GM18907 (cell line): ENCODE measurements around the gene VARS2.

Experiments
- ATAC-seq: cut with Tn5 transposase; IDR thresholded peaks from one replicate; pipeline ENCODE4 v1.9.1; 2021; ENCODE audit warnings: mild to moderate bottlenecking, moderate library complexity; ENCODE audit not compliant: unreplicated experiment

VARS2 gene

DNA sequence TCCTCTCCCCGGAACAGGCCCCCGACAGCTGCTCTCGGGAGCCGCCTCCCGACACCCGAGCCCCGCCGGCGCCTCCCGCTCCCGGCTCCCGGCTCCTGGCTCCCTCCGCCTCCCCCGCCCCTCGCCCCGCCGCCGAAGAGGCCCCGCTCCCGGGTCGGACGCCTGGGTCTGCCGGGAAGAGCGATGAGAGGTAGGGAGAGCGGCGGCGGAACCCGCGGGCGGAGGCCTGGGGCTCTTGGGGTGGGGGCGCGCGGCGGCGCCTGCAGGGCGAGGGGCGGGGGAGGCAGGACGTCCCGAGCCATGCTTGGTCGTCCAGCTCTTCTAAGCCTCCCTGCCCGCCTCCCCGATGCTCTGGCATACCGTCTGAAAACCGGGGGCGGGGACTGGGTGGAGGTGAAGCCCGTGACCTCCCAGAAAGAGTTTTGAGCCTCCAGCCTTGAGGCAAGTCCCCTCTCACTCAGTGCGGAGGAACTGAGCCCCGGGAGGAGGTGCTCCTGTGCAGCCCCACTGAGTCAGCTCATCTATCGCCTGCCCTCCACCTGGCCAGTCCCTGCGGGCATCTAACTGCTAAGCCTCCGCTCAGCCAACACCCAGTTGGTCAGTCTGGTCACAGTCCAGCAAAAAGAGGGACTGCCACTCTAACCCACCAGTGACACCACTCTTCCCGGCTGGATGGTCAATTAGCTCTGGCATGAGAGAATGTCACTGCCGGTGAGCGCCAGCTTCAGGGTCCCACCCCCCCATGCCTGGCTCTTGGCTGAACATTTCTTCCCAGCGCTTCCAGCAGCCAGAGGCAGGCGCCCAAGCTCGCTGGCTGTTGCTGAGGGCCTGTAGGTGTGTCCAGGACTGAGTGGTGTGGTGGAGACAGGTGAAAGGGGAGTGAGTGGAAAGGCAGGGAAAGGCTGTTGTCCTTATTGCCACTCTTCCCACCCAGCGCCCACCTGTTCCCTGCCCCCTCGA, 29.2 kb upstream of the VARS2 start:
- ATAC-seq: no peak

DNA sequence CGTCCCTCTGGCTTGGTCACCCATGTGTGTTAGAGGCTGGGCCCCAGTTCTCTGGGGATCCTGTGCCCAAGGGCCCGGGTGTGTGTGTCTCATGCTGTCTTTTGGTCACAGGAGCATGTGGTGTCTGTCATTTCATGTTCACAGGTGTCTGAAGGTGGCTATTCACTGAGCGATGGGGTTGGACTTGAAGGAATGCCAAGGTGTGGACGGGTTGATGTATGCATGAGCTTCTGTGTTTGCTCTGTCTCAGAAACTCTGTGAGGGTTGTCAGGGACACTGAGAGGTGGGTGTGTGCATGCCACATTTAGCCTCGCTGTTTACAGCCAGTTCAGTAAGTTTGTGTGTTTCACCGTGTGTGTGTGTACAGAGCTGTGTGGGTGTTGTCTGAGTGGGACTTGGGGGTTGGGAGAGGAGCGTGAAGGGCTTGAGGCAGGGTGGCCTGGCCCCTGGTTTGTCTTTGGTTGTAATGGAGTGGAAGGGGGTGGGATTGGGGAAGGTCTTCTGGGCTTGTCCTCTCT, 28.5 kb upstream of the VARS2 start:
- ATAC-seq: no peak

DNA sequence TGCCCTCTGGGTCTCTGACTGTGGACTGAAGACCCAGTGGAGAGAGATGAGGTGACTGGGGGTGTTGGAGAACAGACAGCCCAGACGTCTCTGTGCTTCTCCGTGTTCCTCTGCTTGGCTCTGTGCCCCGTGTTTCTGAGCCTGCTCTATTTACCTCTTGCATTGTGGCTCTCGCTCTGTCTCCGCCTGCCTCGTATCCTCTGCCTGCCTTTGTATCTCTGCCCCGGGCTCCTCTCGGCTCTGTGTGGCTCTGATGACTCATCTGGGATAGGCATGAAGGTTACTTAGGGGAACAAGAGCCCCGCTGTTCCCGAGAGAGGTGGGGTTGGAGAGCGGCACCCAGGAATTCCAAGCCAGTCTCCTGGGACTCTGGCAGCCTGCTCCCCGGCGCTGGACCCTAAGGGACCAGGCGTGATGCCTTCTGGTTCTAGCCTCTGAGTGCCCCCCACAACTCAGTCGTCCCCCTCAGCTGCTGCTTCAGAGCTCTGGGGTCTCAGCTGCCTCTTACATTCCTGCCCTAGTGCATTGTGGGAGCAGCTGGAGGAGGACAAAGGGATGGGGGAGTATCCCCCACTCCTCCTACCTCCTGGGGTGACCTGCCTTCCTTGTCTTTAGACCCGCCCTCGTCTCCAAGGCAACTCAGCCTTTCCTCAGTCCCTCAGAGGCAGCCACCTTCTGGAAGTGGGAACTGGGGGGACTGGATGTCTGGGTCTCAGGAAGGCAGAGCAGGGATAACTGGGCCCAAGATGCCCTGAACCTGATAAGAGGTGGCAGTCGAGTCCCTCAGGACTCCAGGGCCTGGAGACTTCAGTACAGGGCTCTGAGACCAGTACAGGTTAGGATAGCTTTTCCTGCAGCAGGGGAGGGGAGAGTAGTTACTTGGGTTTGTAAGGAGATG, 27.8 kb upstream of the VARS2 start:
- no peak for ATAC-seq

DNA sequence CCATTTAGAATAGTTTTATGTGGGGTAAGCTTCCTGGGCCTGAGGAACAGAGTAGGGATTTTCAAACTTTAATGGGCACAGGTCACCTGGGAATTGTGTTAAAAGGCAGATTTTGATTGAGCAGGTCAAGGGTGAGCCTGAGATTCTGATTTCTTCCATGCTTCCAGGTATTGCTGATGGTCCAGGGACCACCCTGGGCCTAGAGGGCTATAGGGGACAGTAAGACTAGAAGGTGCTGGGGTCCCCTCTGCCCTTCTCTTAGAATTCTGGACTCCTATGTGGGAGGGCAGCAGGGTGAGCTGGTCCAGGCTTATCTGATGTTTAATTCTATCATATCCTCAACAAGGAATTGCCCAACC, 27.2 kb upstream of the VARS2 start:
- ATAC-seq: no peak

DNA sequence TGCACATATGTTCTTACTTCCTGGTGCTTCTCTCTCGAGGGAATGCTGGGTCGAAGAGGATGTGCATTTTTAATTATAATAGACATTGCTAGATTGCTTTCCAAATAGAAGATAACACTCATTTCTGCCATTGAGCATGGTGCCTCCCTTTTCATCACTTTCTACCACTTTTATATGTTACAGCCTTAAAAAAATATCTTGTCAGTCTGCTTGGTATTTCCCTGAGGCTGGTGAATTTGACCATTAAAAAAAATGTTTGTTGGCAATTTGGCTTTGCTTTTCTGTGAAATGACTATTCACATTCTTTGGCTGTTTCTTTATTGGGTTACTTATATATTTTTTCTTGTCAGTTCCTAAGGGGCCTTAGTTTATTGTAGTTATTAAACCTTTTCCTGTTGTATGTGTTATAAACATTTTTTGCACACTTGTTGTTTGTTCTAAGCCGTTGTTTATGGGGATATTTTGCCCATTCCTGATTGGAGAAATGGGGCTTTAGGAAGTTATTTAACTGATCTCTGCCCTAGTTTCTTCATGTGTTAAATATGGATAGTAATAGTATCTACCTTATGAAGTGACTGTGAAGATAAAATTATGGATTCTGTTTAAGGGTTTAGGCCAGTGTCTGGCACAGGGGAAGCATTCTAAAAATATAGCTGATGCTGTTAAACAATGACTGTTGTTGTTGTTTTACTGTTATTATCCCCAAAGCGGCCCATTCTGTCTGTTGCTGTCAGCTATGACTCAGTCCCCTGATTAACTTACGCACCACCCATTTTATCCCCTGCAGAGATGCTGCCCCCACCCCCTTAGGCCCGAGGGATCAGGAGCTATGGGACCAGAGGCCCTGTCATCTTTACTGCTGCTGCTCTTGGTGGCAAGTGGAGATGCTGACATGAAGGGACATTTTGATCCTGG, 25.9 kb upstream of the VARS2 start:
- no peak for ATAC-seq

DNA sequence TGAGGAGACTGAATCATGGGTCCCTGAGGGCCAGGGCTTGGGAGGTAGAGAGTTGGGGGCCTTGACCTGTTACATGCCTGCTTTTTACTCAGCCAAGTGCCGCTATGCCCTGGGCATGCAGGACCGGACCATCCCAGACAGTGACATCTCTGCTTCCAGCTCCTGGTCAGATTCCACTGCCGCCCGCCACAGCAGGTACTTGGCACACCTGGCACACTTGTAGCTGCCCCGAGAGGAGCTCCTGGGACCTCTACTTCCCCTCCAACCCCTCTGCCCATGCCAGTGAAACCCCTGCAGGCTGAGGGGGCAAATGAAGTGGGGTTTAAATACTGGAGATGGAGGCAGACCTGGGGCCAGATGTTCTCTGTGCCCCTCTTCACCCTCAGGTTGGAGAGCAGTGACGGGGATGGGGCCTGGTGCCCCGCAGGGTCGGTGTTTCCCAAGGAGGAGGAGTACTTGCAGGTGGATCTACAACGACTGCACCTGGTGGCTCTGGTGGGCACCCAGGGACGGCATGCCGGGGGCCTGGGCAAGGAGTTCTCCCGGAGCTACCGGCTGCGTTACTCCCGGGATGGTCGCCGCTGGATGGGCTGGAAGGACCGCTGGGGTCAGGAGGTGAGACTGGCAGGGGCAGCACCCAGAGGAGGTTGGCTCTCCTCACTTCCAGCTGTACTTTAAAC, 25.1 kb upstream of the VARS2 start:
- no peak for ATAC-seq

DNA sequence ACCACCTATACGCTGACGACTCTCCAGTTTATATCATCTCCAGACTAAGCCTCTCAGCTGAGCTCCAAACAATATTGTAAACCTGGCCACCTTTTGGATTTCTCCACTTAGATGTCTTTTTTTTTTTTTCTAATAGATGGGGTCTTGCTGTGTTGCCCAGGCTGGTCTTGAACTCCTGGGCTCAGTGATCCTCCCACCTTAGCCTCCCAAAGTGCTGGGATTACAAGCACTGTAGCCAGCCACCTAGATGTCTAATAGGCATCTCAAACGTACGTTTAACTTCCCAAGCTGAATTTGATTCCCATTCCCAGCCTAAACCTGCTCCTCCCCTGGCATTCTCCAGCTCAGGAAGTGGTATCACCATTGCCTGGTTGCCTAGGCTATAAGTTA, 24.5 kb upstream of the VARS2 start:
- no peak for ATAC-seq

DNA sequence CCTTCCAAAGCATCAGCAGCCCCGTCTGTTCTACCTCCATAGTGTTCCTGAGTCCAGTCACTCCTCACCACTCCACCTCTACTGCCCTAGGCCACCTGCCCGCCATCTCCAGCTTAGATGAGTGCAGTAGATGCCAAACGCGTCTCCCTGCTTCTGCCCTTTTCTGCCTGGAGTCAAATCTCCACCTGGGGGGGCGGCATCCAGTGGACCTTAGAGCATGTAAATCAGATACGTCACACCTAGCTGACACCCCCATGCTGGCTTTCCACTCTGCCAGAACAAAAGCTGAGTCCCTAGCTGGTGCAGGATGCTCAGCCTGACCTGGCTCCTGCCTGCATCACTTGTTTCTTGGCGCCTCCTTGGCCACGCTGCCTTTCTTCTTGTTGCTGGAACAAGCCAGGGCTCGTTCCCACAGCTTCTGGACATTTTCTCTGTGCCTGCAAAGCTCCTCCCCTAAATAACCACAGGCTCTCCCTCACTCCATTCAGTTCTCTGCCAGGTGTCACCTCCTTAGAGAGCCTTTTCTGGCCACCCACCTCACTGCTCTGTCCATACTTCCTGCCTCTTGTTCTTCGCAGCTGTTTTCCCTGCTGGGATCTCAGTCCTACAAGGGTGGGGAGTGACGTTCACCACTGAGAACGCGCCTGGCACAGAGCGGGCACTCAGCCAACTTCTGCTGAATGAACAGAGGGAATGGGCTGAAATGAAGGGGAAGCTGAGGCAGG, 24.0 kb upstream of the VARS2 start:
- ATAC-seq: no peak

DNA sequence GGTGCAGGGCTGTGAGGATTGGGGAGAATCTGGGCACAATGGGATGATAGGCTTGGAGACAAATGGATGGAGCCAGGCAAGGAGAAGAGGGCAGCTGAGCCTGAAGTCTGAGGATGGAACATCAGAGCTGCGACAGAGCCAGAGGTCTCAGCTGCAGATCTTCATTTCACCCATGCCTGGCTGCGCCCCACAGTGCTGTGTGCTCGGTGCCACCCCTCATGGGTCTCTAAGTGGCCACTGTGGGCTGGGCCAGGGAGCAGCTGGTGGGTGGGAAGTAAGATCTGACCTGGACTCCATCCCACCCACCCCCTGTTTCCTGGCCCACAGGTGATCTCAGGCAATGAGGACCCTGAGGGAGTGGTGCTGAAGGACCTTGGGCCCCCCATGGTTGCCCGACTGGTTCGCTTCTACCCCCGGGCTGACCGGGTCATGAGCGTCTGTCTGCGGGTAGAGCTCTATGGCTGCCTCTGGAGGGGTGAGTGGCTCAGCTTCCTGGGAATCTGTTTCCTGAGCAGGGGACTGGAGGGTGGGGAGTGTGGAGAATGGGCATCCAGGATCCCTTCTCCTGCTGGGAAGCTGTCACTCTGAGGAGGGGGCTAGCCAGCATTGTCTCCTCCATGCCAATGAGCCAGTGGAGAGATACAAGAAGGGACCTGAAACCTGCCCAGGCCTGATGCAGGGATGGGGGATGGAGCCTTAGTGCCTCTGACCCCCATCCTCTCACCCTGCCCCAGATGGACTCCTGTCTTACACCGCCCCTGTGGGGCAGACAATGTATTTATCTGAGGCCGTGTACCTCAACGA, 23.2 kb upstream of the VARS2 start:
- no peak for ATAC-seq

DNA sequence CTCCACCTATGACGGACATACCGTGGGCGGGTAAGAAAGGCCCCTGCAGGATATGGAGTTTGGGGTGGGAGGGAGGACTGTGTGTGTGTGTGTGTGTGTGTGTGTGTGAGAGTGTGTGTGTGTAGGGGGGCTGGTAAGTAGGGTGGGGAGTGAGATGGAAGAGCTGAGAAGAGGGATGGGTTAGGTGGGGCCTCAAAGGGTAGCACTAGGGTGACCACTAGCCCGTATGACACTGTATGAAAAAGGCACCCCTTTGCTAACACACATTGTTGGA, 22.7 kb upstream of the VARS2 start:
- no peak for ATAC-seq

DNA sequence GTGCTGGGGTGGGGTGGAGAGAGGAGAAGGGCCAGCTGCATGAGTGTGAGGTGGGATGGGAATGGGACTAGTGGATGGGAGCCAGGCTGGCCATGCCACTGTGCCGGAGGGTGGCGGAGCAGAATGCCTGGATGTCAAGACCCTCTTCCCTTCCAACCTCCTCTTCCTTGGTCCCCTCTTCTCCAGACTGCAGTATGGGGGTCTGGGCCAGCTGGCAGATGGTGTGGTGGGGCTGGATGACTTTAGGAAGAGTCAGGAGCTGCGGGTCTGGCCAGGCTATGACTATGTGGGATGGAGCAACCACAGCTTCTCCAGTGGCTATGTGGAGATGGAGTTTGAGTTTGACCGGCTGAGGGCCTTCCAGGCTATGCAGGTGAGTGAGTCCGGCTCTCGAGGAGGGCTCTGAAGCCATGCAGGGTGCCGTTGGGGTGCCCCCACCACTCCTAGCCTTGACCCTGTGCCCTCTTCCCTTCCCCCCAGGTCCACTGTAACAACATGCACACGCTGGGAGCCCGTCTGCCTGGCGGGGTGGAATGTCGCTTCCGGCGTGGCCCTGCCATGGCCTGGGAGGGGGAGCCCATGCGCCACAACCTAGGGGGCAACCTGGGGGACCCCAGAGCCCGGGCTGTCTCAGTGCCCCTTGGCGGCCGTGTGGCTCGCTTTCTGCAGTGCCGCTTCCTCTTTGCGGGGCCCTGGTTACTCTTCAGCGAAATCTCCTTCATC, 22.1 kb upstream of the VARS2 start:
- no peak for ATAC-seq

DNA sequence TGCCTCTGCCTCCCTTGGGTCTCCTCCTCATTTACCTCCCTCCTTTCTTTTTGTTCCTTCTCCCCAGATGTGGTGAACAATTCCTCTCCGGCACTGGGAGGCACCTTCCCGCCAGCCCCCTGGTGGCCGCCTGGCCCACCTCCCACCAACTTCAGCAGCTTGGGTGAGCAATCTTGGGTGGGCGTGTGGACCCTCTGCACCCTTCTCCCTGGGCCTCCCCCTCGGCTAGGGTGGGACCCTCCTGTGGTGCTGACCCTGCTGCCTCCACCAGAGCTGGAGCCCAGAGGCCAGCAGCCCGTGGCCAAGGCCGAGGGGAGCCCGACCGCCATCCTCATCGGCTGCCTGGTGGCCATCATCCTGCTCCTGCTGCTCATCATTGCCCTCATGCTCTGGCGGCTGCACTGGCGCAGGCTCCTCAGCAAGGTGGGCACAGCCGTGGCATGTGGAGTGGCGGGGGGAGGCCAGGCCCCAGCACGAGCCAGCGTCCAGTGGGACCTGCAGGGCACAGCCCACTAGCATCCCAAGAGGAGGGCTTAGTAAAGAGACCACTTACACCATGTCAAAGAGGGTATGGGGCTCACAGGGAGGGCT, 20.9 kb upstream of the VARS2 start:
- no peak for ATAC-seq

DNA sequence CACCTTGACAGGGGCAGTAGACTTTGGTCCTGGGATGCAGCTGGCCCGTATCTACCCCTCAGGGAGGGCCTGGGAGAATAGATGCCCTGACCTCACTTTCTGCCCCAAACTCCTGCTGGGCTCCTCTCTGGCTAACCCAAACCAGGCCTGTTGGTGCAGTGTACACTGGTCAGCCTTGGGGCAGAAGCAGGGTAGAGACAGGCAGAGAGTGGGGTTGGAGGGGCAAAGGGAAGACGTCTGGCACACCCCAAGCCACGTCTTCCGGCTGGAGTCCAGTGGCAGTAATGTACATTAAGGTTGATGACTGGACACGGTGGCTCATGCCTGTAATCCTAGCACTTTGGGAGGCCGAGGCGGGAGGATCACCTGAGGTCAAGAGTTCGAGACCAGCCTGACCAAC, 20.4 kb upstream of the VARS2 start:
- no peak for ATAC-seq

DNA sequence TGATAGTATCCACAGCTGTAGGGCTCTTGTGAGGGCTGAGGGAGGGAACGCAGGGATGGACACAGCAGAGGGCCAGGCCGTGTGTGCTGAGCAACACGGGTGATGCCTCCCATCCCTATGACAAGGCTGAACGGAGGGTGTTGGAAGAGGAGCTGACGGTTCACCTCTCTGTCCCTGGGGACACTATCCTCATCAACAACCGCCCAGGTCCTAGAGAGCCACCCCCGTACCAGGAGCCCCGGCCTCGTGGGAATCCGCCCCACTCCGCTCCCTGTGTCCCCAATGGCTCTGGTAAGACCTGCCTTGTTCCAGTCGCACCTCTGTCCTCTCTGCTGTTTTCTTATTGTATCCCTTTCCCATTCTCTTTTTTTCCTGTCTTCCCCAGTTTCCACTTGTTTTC, 19.7 kb upstream of the VARS2 start:
- no peak for ATAC-seq

DNA sequence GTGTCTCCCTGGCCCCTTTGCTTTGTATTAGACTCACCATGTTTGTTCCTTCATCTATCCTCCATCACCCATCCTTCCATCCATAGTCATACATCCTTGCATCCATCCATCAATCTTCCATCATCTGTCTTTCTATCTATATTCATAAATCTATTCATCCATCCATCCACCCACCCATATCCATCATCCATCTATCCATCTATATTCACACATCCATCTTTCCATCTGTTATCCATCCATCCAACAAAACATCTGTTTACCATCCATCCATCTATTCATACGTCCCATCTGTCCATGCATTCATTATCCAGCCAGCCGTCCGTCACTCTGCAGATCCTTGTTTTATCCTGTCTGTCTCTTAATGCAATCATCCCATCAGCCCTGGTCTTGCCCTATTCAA, 19.1 kb upstream of the VARS2 start:
- no peak for ATAC-seq

DNA sequence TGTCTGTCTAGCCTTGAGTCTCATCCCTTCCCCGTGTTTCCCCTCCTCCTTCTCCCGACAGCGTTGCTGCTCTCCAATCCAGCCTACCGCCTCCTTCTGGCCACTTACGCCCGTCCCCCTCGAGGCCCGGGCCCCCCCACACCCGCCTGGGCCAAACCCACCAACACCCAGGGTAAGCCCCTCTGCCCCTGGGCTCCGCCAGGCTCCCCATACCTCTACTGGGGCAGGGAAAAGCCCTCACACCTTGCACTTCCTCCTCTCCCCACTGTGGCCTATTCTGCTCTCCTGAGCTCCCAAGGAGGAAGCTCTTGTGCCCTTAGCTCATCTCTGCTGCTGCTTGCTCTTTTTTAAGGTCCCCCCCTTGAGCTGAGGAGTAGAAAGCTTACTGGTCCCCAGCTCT, 18.7 kb upstream of the VARS2 start:
- no peak for ATAC-seq

DNA sequence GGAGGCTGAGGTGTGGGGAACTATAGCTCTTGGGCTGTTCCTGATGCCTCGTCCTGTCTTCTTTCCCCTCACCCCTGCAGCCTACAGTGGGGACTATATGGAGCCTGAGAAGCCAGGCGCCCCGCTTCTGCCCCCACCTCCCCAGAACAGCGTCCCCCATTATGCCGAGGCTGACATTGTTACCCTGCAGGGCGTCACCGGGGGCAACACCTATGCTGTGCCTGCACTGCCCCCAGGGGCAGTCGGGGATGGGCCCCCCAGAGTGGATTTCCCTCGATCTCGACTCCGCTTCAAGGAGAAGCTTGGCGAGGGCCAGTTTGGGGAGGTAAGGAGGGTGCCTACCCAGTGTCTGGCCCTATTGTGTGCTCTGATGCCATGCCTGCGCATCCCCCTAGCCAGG, 17.5 kb upstream of the VARS2 start:
- ATAC-seq: no peak

DNA sequence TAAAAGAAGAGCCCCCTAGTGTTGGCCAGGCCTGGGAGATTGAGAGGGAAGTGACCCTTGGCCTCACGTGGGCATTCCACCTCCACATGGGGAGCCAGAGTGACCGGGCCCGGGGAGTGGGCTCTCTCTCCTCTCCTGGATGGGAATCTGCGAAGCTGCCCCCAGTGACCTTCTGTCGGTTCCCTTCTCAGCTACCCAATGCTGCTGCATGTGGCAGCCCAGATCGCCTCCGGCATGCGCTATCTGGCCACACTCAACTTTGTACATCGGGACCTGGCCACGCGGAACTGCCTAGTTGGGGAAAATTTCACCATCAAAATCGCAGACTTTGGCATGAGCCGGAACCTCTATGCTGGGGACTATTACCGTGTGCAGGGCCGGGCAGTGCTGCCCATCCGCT, 16.2 kb upstream of the VARS2 start:
- no peak for ATAC-seq
